Esophagus squamous epithelium (tissue), 4 donors: ENCODE data around the gene PKP1.

ENCODE experiments used
- POLR2A ChIP-seq, 4 donors: fragments of 450-650 bp; IDR thresholded peaks; one replicate each; pipeline ENCODE4 v1.6.1; 2017; ENCODE audit warnings: antibody characterized with exemption in 4 of 4, mild to moderate bottlenecking in 4 of 4, moderate library complexity in 3 of 4
- TF ChIP-seq, protein P1 (sequence below), 6 experiments: fragments of 450-650 bp in 4 of 6; fragments of 200-600 bp in 2 of 6; sonication (generic) in 2 of 6; IDR thresholded peaks; one replicate each; pipeline ENCODE4 v1.5.1; 2016 to 2019; ENCODE audit warnings: antibody characterized with exemption in 6 of 6, mild to moderate bottlenecking in 4 of 6, moderate library complexity in 4 of 6

DNA sequence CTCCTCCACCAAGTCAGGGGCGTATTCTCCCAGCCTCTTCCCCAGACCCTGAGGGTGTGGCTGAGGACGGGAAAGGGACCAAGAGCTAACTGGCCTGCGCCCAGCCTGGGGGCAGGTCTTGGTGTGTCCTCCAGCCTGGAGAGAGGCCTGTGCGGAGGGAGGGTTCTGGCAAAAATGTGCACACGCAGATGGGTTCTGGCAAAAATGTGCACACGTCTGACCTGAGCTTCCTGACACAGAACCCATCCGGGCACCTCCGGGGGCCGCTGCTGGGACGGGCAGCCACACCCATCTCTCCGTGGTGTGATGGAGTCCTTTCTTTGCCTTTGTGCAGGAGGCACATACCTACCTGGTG is 23.1 kb upstream of the PKP1 start:
- TF ChIP-seq, protein P1, sequence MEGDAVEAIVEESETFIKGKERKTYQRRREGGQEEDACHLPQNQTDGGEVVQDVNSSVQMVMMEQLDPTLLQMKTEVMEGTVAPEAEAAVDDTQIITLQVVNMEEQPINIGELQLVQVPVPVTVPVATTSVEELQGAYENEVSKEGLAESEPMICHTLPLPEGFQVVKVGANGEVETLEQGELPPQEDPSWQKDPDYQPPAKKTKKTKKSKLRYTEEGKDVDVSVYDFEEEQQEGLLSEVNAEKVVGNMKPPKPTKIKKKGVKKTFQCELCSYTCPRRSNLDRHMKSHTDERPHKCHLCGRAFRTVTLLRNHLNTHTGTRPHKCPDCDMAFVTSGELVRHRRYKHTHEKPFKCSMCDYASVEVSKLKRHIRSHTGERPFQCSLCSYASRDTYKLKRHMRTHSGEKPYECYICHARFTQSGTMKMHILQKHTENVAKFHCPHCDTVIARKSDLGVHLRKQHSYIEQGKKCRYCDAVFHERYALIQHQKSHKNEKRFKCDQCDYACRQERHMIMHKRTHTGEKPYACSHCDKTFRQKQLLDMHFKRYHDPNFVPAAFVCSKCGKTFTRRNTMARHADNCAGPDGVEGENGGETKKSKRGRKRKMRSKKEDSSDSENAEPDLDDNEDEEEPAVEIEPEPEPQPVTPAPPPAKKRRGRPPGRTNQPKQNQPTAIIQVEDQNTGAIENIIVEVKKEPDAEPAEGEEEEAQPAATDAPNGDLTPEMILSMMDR (IDR thresholded peaks at IDR 0.05) = no peak
- TF ChIP-seq POLR2A (IDR thresholded peaks at IDR 0.05) = no peak
